Loucy (cell line): ENCODE measurements around the gene ENDOD1.

ENCODE experiments used
- H2AFZ ChIP-seq: fragments of 200-600 bp; sonication (generic); 2 replicates; pipeline ENCODE4 v1.6.0; 2016; ENCODE audit warnings: antibody characterized with exemption, mild to moderate bottlenecking, low read length, moderate library complexity
- H3F3A ChIP-seq: fragments of 200-600 bp; 2 replicates; pipeline ENCODE4 v1.6.0; 2016; ENCODE audit warnings: antibody characterized with exemption, low read depth, mild to moderate bottlenecking
- H3K27me3 ChIP-seq: fragments of 200-600 bp; sonication (generic); 2 replicates; pipeline ENCODE4 v1.6.1; 2014; ENCODE audit warnings: low read length, mild to moderate bottlenecking; ENCODE audit not compliant: insufficient read depth, poor library complexity, severe bottlenecking
- H3K36me3 ChIP-seq: fragments of 200-600 bp; sonication (generic); 2 replicates; pipeline ENCODE4 v1.6.1; 2016; ENCODE audit warnings: low read length; ENCODE audit not compliant: insufficient read depth
- H3K4me1 ChIP-seq: fragments of 200-600 bp; sonication (generic); 2 replicates; pipeline ENCODE4 v1.5.1; 2014; ENCODE audit warnings: low read length, mild to moderate bottlenecking; ENCODE audit not compliant: insufficient read depth, poor library complexity, severe bottlenecking
- H3K4me2 ChIP-seq: fragments of 200-600 bp; sonication (generic); 2 replicates; pipeline ENCODE4 v1.6.0; 2014; ENCODE audit warnings: antibody characterized with exemption, low read length, low read depth, mild to moderate bottlenecking; ENCODE audit not compliant: poor library complexity, severe bottlenecking
- H3K4me3 ChIP-seq: fragments of 200-600 bp; sonication (generic); 2 replicates; pipeline ENCODE4 v1.5.1; 2014; ENCODE audit warnings: low read length, mild to moderate bottlenecking, mixed read lengths; ENCODE audit not compliant: poor library complexity, severe bottlenecking
- H3K79me2 ChIP-seq: fragments of 200-600 bp; sonication (generic); 2 replicates; pipeline ENCODE4 v1.6.1; 2014; ENCODE audit warnings: low read length; ENCODE audit not compliant: insufficient read depth
- H3K9ac ChIP-seq: fragments of 200-600 bp; sonication (generic); 2 replicates; pipeline ENCODE4 v1.6.0; 2014; ENCODE audit warnings: mild to moderate bottlenecking, low read depth, low read length, moderate library complexity; ENCODE audit not compliant: poor library complexity, severe bottlenecking
- H3K9me2 ChIP-seq: fragments of 200-600 bp; sonication (generic); replicated peaks from 2 replicates; pipeline ENCODE4 v1.6.1; 2016; ENCODE audit warnings: low read depth, low read length, mixed read lengths
- H3K9me3 ChIP-seq: fragments of 200-600 bp; sonication (generic); 2 replicates; pipeline ENCODE4 v1.6.1; 2014; ENCODE audit warnings: mild to moderate bottlenecking, antibody characterized with exemption, low read length, low read depth; ENCODE audit not compliant: insufficient read depth
- H4K20me1 ChIP-seq: fragments of 200-600 bp; sonication (generic); 2 replicates; pipeline ENCODE4 v1.6.0; 2014; ENCODE audit warnings: antibody characterized with exemption, low read length, mild to moderate bottlenecking; ENCODE audit not compliant: insufficient read depth, poor library complexity, severe bottlenecking
- CTCF ChIP-seq: fragments of 200-600 bp; sonication (generic); conservative IDR thresholded peaks from 2 replicates; pipeline ENCODE4 v1.5.1; 2014; ENCODE audit warnings: mild to moderate bottlenecking, antibody characterized with exemption, low read length
- EZH2phosphoT487 ChIP-seq: fragments of 200-600 bp; IDR thresholded peaks from 2 replicates; pipeline ENCODE4 v1.6.1; 2018; ENCODE audit warnings: antibody characterized with exemption, mild to moderate bottlenecking, moderate library complexity, borderline replicate concordance

The ENDOD1 gene

GRCh38 chr11:95100856-95101507, 11.3 kb downstream of the ENDOD1 start:
- Histone ChIP-seq H3K9ac (no peak overlapping the region), H3K4me1 (peaks cover 65% of the 10 kb centered on the region), H3K4me2 (no peak overlapping the region), H4K20me1 (no peaks in the 10 kb centered on the region), H3K9me2 (no peaks in the 10 kb centered on the region), H3K9me3 (no peaks in the 10 kb centered on the region), H3K79me2 (peaks cover 48% of the 10 kb centered on the region), H3F3A (peaks cover under 1% of the 10 kb centered on the region; the same call in 1 of the 2 replicates), H3K27me3 (no peaks in the 10 kb centered on the region), H2AFZ (no peak overlapping the region), H3K4me3 (no peak overlapping the region), H3K36me3 (no peaks in the 10 kb centered on the region)
- TF ChIP-seq CTCF (no peak), EZH2phosphoT487 (no peak)

GRCh38 chr11:95101935-95102334, 12.3 kb downstream of the ENDOD1 start:
- Histone ChIP-seq H4K20me1 (no peaks in the 10 kb centered on the region), H3K9ac (no peak overlapping the region), H3K4me2 (no peak overlapping the region), H3K79me2 (peaks cover 49% of the 10 kb centered on the region), H3K27me3 (no peaks in the 10 kb centered on the region), H3K9me2 (no peaks in the 10 kb centered on the region), H3K36me3 (no peaks in the 10 kb centered on the region), H3F3A (no peaks in the 10 kb centered on the region), H3K4me1 (peaks cover 65% of the 10 kb centered on the region), H2AFZ (no peak overlapping the region), H3K9me3 (no peaks in the 10 kb centered on the region), H3K4me3 (no peak overlapping the region)
- TF ChIP-seq CTCF (no peak), EZH2phosphoT487 (no peak)

GRCh38 chr11:95102733-95103132, 13.1 kb downstream of the ENDOD1 start:
- Histone ChIP-seq H4K20me1 (no peaks in the 10 kb centered on the region), H3K4me2 (no peak overlapping the region), H3K4me3 (no peak overlapping the region), H3K27me3 (no peaks in the 10 kb centered on the region), H3F3A (no peaks in the 10 kb centered on the region), H3K9ac (no peak overlapping the region), H3K36me3 (no peaks in the 10 kb centered on the region), H3K4me1 (peaks cover 61% of the 10 kb centered on the region), H3K79me2 (peaks cover 49% of the 10 kb centered on the region), H3K9me2 (no peaks in the 10 kb centered on the region), H3K9me3 (no peaks in the 10 kb centered on the region), H2AFZ (no peak overlapping the region)
- no peak for TF ChIP-seq EZH2phosphoT487
- TF ChIP-seq CTCF = no peak
